Measurements from ENCODE around the gene LIAS. TPM values are rescaled to one million over a fixed set of nuclear protein-coding genes. Genes with fewer than 3 reads are reported as not detected.
"Not testable (repeated sequence)": the region's sequence is repeated elsewhere in the genome, so short reads cannot be mapped to it uniquely, and the experiment has no call there.

Gene LIAS
- total and polyA plus RNA-seq, 8 donors = 5.9 to 18.1 (median 10.1) TPM

- H3K27ac ChIP-seq = no peak overlapping the region
- ATAC-seq (no peak), DNase-seq (no peak), FAIRE-seq (no peak)
- no peaks in the 10 kb centered on the region for H3K9me3 ChIP-seq
- peaks cover 13 to 26% (median 19%) of the 10 kb centered on the region in 3 donors for H3K4me1 ChIP-seq
- H3K27me3 ChIP-seq = no peaks in the 10 kb centered on the region
- WGBS, 2 donors = 76 to 79% methylated on average over 11 of the region's 11 CpGs
- H3K36me3 ChIP-seq = peaks cover 3 to 61% (median 43%) of the 10 kb centered on the region in 3 donors
- H3K4me3 ChIP-seq = no peak overlapping the region
- no peak for TF ChIP-seq CTCF (IDR thresholded peaks at IDR 0.05)
- intact Hi-C loops (cut with DNase I) = no loop called here
Measured at GRCh38 chr4:39452860-39453587, 5.8 kb upstream of the LIAS start.

GRCh38 chr4:39453738-39454137 is 5.1 kb upstream of the LIAS start:
- no peak for ATAC-seq
- H3K36me3 ChIP-seq = peaks cover 3 to 61% (median 43%) of the 10 kb centered on the region in 3 donors
- TF ChIP-seq CTCF (IDR thresholded peaks at IDR 0.05) = no peak
- H3K4me3 ChIP-seq = no peak overlapping the region
- no peak for DNase-seq
- peaks cover 13 to 26% (median 19%) of the 10 kb centered on the region in 3 donors for H3K4me1 ChIP-seq
- 59 to 67% methylated on average over 2 of the region's 2 CpGs for WGBS, 2 donors
- intact Hi-C loops (cut with DNase I) = no loop called here
- no peak overlapping the region for H3K27ac ChIP-seq
- no peaks in the 10 kb centered on the region for H3K9me3 ChIP-seq
- FAIRE-seq = no peak
- no peaks in the 10 kb centered on the region for H3K27me3 ChIP-seq

GRCh38 chr4:39455486-39455885 is 3.4 kb upstream of the LIAS start:
- no peak for ATAC-seq
- Histone ChIP-seq H3K9me3 (no peaks in the 10 kb centered on the region), H3K36me3 (peaks cover 3 to 61% (median 43%) of the 10 kb centered on the region in 3 donors), H3K4me3 (peak overlapping the region in 1 of 4 donors; percentile 81), H3K27ac (no peak overlapping the region), H3K4me1 (peaks cover 13 to 26% (median 23%) of the 10 kb centered on the region in 3 donors), H3K27me3 (no peaks in the 10 kb centered on the region)
- intact Hi-C loops (cut with DNase I) = no loop called here
- TF ChIP-seq CTCF (IDR thresholded peaks at IDR 0.05) = no peak
- no peak for DNase-seq
- 84 to 89% methylated on average over 6 of the region's 6 CpGs for WGBS, 2 donors
- no peak for FAIRE-seq

GRCh38 chr4:39456946-39457763 is 1.7 kb upstream of the LIAS start:
- ATAC-seq (no peak), DNase-seq (no peak), FAIRE-seq (no peak)
- intact Hi-C loops (cut with DNase I) = no loop called here
- Histone ChIP-seq H3K36me3 (peaks cover 3 to 56% (median 35%) of the 10 kb centered on the region in 3 donors), H3K27ac (peak overlapping the region in 2 of 4 donors; percentile 94 to 96), H3K4me3 (peak overlapping the region; percentile 75 to 90 (median 79)), H3K9me3 (no peaks in the 10 kb centered on the region), H3K4me1 (peaks cover 13 to 23% (median 21%) of the 10 kb centered on the region in 3 donors), H3K27me3 (no peaks in the 10 kb centered on the region)
- no peak for TF ChIP-seq CTCF (IDR thresholded peaks at IDR 0.05)
- WGBS, 2 donors = 29 to 37% methylated on average over 10 of the region's 10 CpGs

GRCh38 chr4:39458161-39458504 is 723 bp upstream of the LIAS start:
- intact Hi-C loops (cut with DNase I); DNase-seq; H3K9me3 ChIP-seq; FAIRE-seq; H3K27me3 ChIP-seq: not testable (repeated sequence)
- H3K4me3 ChIP-seq = peak overlapping the region; percentile 75 to 90 (median 79)
- peak overlapping the region; percentile 77 to 96 (median 93) for H3K27ac ChIP-seq
- peak; percentile 2 to 8 (median 6) for ATAC-seq
- WGBS, 2 donors = 0% methylated on average over 13 of the region's 13 CpGs
- H3K36me3 ChIP-seq = peaks cover 3 to 52% (median 27%) of the 10 kb centered on the region in 3 donors
- H3K4me1 ChIP-seq = peaks cover 13 to 23% (median 21%) of the 10 kb centered on the region in 3 donors

Measured in pancreas (tissue), 10 donors.